ENCODE measurements around the gene KIF17. TPM values are rescaled to one million over a fixed set of nuclear protein-coding genes. Genes with fewer than 3 reads are reported as not detected.
A peak's percentile ranks its signal among the peaks of the same experiment; 100 is the strongest.

Gene KIF17
- total RNA-seq: 10 to 100 TPM in 1 of 4 donors, 1 to 10 TPM in 2, under 1 TPM in 1; 0.80 to 10.3 (median 2.2) TPM

GRCh38 chr1:20717452-20718342 is at the start of gene KIF17:
Gene KIF17, minus strand, starts transcription at chr1:20718007. Its CDS starts 301 bp downstream, at chr1:20717706.
- DNase-seq: peak; percentile 50 to 90 (median 90)
- Histone ChIP-seq H3K4me3 (peak within 1 kb of the TSS; percentile 24 to 68 (median 54)), H3K9me3 (no peaks in the 10 kb centered on the region), H3K36me3 (no peaks in the 10 kb centered on the region), H3K27me3 (peaks cover 0 to 14% of the 10 kb centered on the region in 2 donors), H3K4me1 (peaks cover 0 to 8% (median 6%) of the 10 kb centered on the region in 4 donors), H3K27ac (no peak within 1 kb of the TSS)
- TF ChIP-seq POLR2A (IDR thresholded peaks at IDR 0.05) (no peak), CTCF (IDR thresholded peaks at IDR 0.05) (no peak)

- TF ChIP-seq CTCF (IDR thresholded peaks at IDR 0.05): no peak
- TF ChIP-seq POLR2A (IDR thresholded peaks at IDR 0.05): no peak
- H3K9me3 ChIP-seq: no peaks in the 10 kb centered on the region
- H3K4me3 ChIP-seq: no peak overlapping the region
- DNase-seq: no peak
- no peak overlapping the region for H3K27ac ChIP-seq
- peaks cover 0 to 99% (median 2%) of the 10 kb centered on the region in 3 donors for H3K36me3 ChIP-seq
- no peaks in the 10 kb centered on the region for H3K4me1 ChIP-seq
- H3K27me3 ChIP-seq: no peaks in the 10 kb centered on the region
Measured at GRCh38 chr1:20767271-20767670, 49.5 kb upstream of the KIF17 start.

- Histone ChIP-seq H3K4me1 (no peaks in the 10 kb centered on the region), H3K36me3 (peaks cover 0 to 97% (median 2%) of the 10 kb centered on the region in 3 donors), H3K27me3 (no peaks in the 10 kb centered on the region), H3K4me3 (no peak overlapping the region), H3K27ac (no peak overlapping the region), H3K9me3 (no peaks in the 10 kb centered on the region)
- no peak for DNase-seq
- no peak for TF ChIP-seq CTCF (IDR thresholded peaks at IDR 0.05)
- TF ChIP-seq POLR2A (IDR thresholded peaks at IDR 0.05): no peak
Measured at GRCh38 chr1:20763417-20763816, 45.6 kb upstream of the KIF17 start.

- Histone ChIP-seq H3K27ac (no peak overlapping the region), H3K4me1 (no peaks in the 10 kb centered on the region), H3K4me3 (no peak overlapping the region), H3K9me3 (no peaks in the 10 kb centered on the region), H3K36me3 (peaks cover 0 to 98% (median 2%) of the 10 kb centered on the region in 3 donors), H3K27me3 (no peaks in the 10 kb centered on the region)
- no peak for TF ChIP-seq POLR2A (IDR thresholded peaks at IDR 0.05)
- DNase-seq: no peak
Measured at GRCh38 chr1:20760322-20760721, 42.5 kb upstream of the KIF17 start.

GRCh38 chr1:20753589-20753988 is 35.8 kb upstream of the KIF17 start:
- TF ChIP-seq CTCF (IDR thresholded peaks at IDR 0.05) (no peak), POLR2A (IDR thresholded peaks at IDR 0.05) (no peak)
- no peaks in the 10 kb centered on the region for H3K27me3 ChIP-seq
- DNase-seq: no peak

GRCh38 chr1:20751462-20751990 is 33.7 kb upstream of the KIF17 start:
- Histone ChIP-seq H3K27ac (no peak overlapping the region), H3K27me3 (no peaks in the 10 kb centered on the region), H3K4me1 (no peaks in the 10 kb centered on the region), H3K4me3 (no peak overlapping the region), H3K9me3 (no peaks in the 10 kb centered on the region), H3K36me3 (peaks cover 0 to 83% (median 4%) of the 10 kb centered on the region in 3 donors)
- TF ChIP-seq POLR2A (IDR thresholded peaks at IDR 0.05) (no peak), CTCF (IDR thresholded peaks at IDR 0.05) (no peak)
- DNase-seq: no peak

More at GRCh38 chr1:20753589-20753988, 35.8 kb upstream of the KIF17 start:
- no peaks in the 10 kb centered on the region for H3K9me3 ChIP-seq
- peaks cover 0 to 83% (median 0%) of the 10 kb centered on the region in 3 donors for H3K36me3 ChIP-seq
- H3K27ac ChIP-seq: no peak overlapping the region
- H3K4me1 ChIP-seq: no peaks in the 10 kb centered on the region
- no peak overlapping the region for H3K4me3 ChIP-seq

Measured in Peyer's patch (tissue), 4 donors.